HS-5 (cell line): ENCODE data around the gene ALDH3A1.

Experiments used
- DNase-seq: peaks from one replicate; pipeline ENCODE4 v3.0.0-alpha.2; 2012; ENCODE audit warnings: low read depth

The ALDH3A1 gene

GRCh38 chr17:19703828-19704613, 44.1 kb downstream of the ALDH3A1 start:
- no peak for DNase-seq

GRCh38 chr17:19703106-19703827, 44.8 kb downstream of the ALDH3A1 start:
- no peak for DNase-seq

- no peak for DNase-seq
Observed at GRCh38 chr17:19702217-19702641, 45.9 kb downstream of the ALDH3A1 start.
